SK-N-SH (cell line): ENCODE measurements around the gene RPS6KL1. TPM values are rescaled to one million over a fixed set of nuclear protein-coding genes. Genes with fewer than 3 reads are reported as not detected.
"Not testable (repeated sequence)": the region's sequence is repeated elsewhere in the genome, so short reads cannot be mapped to it uniquely, and the experiment has no call there.

Source experiments
- CTCF ChIA-PET: fragments of 300-600, 350-600 bp; formaldehyde crosslinking; extraction: SDS; loops from one replicate; lab custom pipeline; 2021; lab: Yijun Ruan, JAX
- POLR2A ChIA-PET: fragments of 350-600 bp; sonication (Branson Sonifier 250); formaldehyde crosslinking; extraction: SDS; loops from one replicate; lab custom pipeline; 2020; ENCODE audit warnings: antibody characterized with exemption, inconsistent platforms; lab: Yijun Ruan, JAX
- DNase-seq: peaks from one replicate; pipeline ENCODE4 v3.0.0; 2012
- H2AFZ ChIP-seq: fragments of 200-600 bp; sonication (generic); 2 replicates; pipeline ENCODE4 v1.8.1; 2016; ENCODE audit warnings: antibody characterized with exemption, mild to moderate bottlenecking, low read depth
- H3F3A ChIP-seq: fragments of 200-600 bp; sonication (generic); replicated peaks from 2 replicates; pipeline ENCODE3; 2016; ENCODE audit warnings: antibody characterized with exemption, mild to moderate bottlenecking; ENCODE audit not compliant: insufficient read depth
- H3K27ac ChIP-seq, 2 experiments: fragments of 200-500 bp in 1 of 2; fragments of 200-600 bp in 1 of 2; sonication (Bioruptor generic) in 1 of 2; sonication (generic), shearing (Covaris generic) in 1 of 2; 2 replicates each; pipeline versions ENCODE4 v1.5.1 to v1.6.1; 2014 to 2016; ENCODE audit warnings: low read depth in 2 of 2, inconsistent platforms in 1 of 2, low read length in 1 of 2, mild to moderate bottlenecking in 1 of 2, mixed read lengths in 1 of 2
- H3K27me3 ChIP-seq: fragments of 200-600 bp; sonication (generic), shearing (Covaris generic); 2 replicates; pipeline ENCODE4 v1.6.1; 2016; ENCODE audit warnings: mixed run types; ENCODE audit not compliant: insufficient read depth
- H3K36me3 ChIP-seq, 2 experiments: fragments of 200-500 bp in 1 of 2; fragments of 200-600 bp in 1 of 2; sonication (Bioruptor generic) in 1 of 2; sonication (generic) in 1 of 2; replicated peaks in 1 of 2; 2 replicates each; pipeline versions ENCODE3 to v1.5.1; 2014 to 2016; ENCODE audit warnings: low read length in 1 of 2, mild to moderate bottlenecking in 1 of 2; ENCODE audit not compliant: insufficient read depth in 2 of 2, control insufficient read depth in 1 of 2
- H3K4me1 ChIP-seq, 2 experiments: fragments of 200-500 bp in 1 of 2; fragments of 200-600 bp in 1 of 2; sonication (Bioruptor generic) in 1 of 2; sonication (generic), shearing (Covaris generic) in 1 of 2; 2 replicates each; pipeline versions ENCODE4 v1.5.1 to v1.6.1; 2014 to 2016; ENCODE audit warnings: low read depth in 1 of 2, low read length in 1 of 2, mixed run types in 1 of 2; ENCODE audit not compliant: insufficient read depth in 2 of 2, control insufficient read depth in 1 of 2
- H3K4me2 ChIP-seq: fragments of 200-600 bp; sonication (generic), shearing (Covaris generic); 2 replicates; pipeline ENCODE4 v1.6.1; 2017; ENCODE audit warnings: mixed run types
- H3K4me3 ChIP-seq, 2 experiments: fragments of 200-500 bp in 1 of 2; fragments of 200-600 bp in 1 of 2; sonication (Bioruptor generic) in 1 of 2; sonication (generic), shearing (Covaris generic) in 1 of 2; 2 replicates each; pipeline versions ENCODE4 v1.5.1 to v1.8.1; 2014 to 2016; ENCODE audit warnings: low read depth in 2 of 2, inconsistent platforms in 1 of 2, low read length in 1 of 2, mild to moderate bottlenecking in 1 of 2, mixed read lengths in 1 of 2, moderate library complexity in 1 of 2
- H3K79me2 ChIP-seq: fragments of 200-600 bp; sonication (generic); 2 replicates; pipeline ENCODE4 v1.8.1; 2017; ENCODE audit warnings: mild to moderate bottlenecking; ENCODE audit not compliant: insufficient read depth
- H3K9ac ChIP-seq: fragments of 200-600 bp; sonication (generic); 2 replicates; pipeline ENCODE4 v1.6.1; 2017; ENCODE audit warnings: mixed run types
- H3K9me2 ChIP-seq: fragments of 200-600 bp; sonication (generic); 2 replicates; pipeline ENCODE4 v1.6.1; 2017; ENCODE audit warnings: mixed run types
- H3K9me3 ChIP-seq: fragments of 200-600 bp; sonication (generic); 2 replicates; pipeline ENCODE4 v1.6.1; 2017; ENCODE audit warnings: mixed run types, mild to moderate bottlenecking, moderate library complexity
- H4K20me1 ChIP-seq: fragments of 200-600 bp; sonication (generic); 2 replicates; pipeline ENCODE4 v1.6.1; 2017; ENCODE audit warnings: mild to moderate bottlenecking, mixed run types; ENCODE audit not compliant: insufficient read depth
- FOXJ3 ChIP-seq: sonication (generic); formaldehyde crosslinking; IDR thresholded peaks from 2 replicates; pipeline ENCODE4 v1.5.1; 2020; ENCODE audit warnings: mild to moderate bottlenecking, missing genetic modification reagents
- FOXM1 ChIP-seq: IDR thresholded peaks from 2 replicates; pipeline ENCODE4 v1.4.0; 2012; ENCODE audit warnings: low read depth, mild to moderate bottlenecking
- GABPA ChIP-seq: IDR thresholded peaks from 2 replicates; pipeline ENCODE4 v1.4.0; 2012; ENCODE audit warnings: low read depth, mild to moderate bottlenecking
- GATA2 ChIP-seq: sonication (generic); formaldehyde crosslinking; IDR thresholded peaks from 2 replicates; pipeline ENCODE4 v1.5.0; 2020; ENCODE audit warnings: mild to moderate bottlenecking, missing genetic modification reagents
- MXI1 ChIP-seq: IDR thresholded peaks from 2 replicates; pipeline ENCODE4 v1.6.1; 2012; ENCODE audit warnings: mild to moderate bottlenecking, low read depth, low read length, improper control_type of control experiment
- NFIC ChIP-seq: IDR thresholded peaks from 2 replicates; pipeline ENCODE4 v1.4.0; 2012; ENCODE audit warnings: borderline replicate concordance
- NRF1 ChIP-seq: IDR thresholded peaks from 2 replicates; pipeline ENCODE4 v1.6.1; 2012; ENCODE audit warnings: low read depth, mild to moderate bottlenecking, low read length
- POLR2AphosphoS5 ChIP-seq: IDR thresholded peaks from 2 replicates; pipeline ENCODE4 v1.6.1; 2012; ENCODE audit warnings: low read depth, low read length
- RCOR1 ChIP-seq: fragments of 150-350 bp; IDR thresholded peaks from 2 replicates; pipeline ENCODE4 v1.6.1; 2017; ENCODE audit warnings: antibody characterized with exemption, low read length
- RXRA ChIP-seq: IDR thresholded peaks from 2 replicates; pipeline ENCODE4 v1.4.0; 2012; ENCODE audit warnings: low read depth, mild to moderate bottlenecking, borderline replicate concordance
- SIN3A ChIP-seq: IDR thresholded peaks from 2 replicates; pipeline ENCODE4 v1.6.1; 2012; ENCODE audit warnings: low read depth, mild to moderate bottlenecking, low read length, moderate library complexity, borderline replicate concordance
- TEAD4 ChIP-seq: IDR thresholded peaks from 2 replicates; pipeline ENCODE4 v1.4.0; 2012; ENCODE audit warnings: mild to moderate bottlenecking, borderline replicate concordance; ENCODE audit not compliant: insufficient read depth
- YY1 ChIP-seq: IDR thresholded peaks from 2 replicates; pipeline ENCODE4 v1.4.0; 2012; ENCODE audit warnings: low read depth, mild to moderate bottlenecking
- WGBS: methylation state at CpG from one replicate; pipeline ENCODE4 v1.1.6; 2017; ENCODE audit warnings: low lambda C conversion rate; 5-methylcytosine and 5-hydroxymethylcytosine counted together
- polyA plus RNA-seq, 3 experiments: library from polyadenylated mRNA; depleted of rRNA; stranded (reverse); fragments of >200 nt; gene quantifications; 2 replicates each; pipeline ENCODE4 v1.2.3, GENCODE V29; 2012
- TF ChIP-seq, protein P1 (sequence below): IDR thresholded peaks from 2 replicates; pipeline ENCODE4 v1.4.0; 2012; ENCODE audit warnings: low read depth, borderline replicate concordance
- TF ChIP-seq, protein P2 (sequence below): fragments of 150-350 bp; IDR thresholded peaks from 2 replicates; pipeline ENCODE4 v1.6.1; 2016; ENCODE audit warnings: mild to moderate bottlenecking, low read depth, low read length
- TF ChIP-seq, protein P3 (sequence below): IDR thresholded peaks from 2 replicates; pipeline ENCODE4 v1.4.0; 2012; ENCODE audit warnings: low read depth

The RPS6KL1 gene
- polyA plus RNA-seq, 1 of the 3 experiments (the other 2 are of a cell fraction), result 2.5 TPM

DNA sequence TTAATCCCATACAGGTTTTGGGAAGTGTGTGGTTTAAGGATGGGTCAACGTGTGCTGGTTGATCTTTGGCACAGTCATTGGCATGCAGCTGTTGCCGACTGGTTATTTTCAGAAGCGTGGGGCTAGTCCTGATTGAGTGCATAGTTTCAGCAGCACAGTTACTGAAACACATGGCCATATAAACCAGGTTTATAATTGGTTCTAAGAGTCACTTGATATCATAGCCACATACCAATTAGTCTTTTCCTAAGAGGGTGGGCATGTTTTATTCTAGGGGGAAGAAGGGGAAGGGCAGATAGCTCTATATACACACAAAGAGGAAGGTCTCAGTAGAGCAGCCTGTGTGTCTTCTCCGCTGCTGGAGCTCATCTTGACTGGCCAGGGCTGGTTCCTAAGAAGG, 11.0 kb upstream of the RPS6KL1 start:
- Histone ChIP-seq H3K27me3 (no peaks in the 10 kb centered on the region), H2AFZ (no peak overlapping the region), H3K9ac (no peak overlapping the region), H3K36me3 (no peaks in the 10 kb centered on the region), H3K9me2 (no peaks in the 10 kb centered on the region), H3K9me3 (no peaks in the 10 kb centered on the region), H3K4me2 (no peak overlapping the region), H3K27ac (no peak overlapping the region)
- WGBS, result 78% methylated on average over 4 of the region's 4 CpGs
- TF ChIP-seq FOXM1 (no peak), RCOR1 (no peak), RXRA (no peak), NRF1 (no peak), NFIC (no peak), SIN3A (no peak), GATA2 (CRISPR knock-in tag) (no peak), YY1 (no peak), FOXJ3 (no peak), MXI1 (no peak), GABPA (no peak), POLR2AphosphoS5 (no peak), TEAD4 (no peak)
- TF ChIP-seq, protein P1, sequence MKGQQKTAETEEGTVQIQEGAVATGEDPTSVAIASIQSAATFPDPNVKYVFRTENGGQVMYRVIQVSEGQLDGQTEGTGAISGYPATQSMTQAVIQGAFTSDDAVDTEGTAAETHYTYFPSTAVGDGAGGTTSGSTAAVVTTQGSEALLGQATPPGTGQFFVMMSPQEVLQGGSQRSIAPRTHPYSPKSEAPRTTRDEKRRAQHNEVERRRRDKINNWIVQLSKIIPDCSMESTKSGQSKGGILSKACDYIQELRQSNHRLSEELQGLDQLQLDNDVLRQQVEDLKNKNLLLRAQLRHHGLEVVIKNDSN, result no peak
- TF ChIP-seq, protein P2, sequence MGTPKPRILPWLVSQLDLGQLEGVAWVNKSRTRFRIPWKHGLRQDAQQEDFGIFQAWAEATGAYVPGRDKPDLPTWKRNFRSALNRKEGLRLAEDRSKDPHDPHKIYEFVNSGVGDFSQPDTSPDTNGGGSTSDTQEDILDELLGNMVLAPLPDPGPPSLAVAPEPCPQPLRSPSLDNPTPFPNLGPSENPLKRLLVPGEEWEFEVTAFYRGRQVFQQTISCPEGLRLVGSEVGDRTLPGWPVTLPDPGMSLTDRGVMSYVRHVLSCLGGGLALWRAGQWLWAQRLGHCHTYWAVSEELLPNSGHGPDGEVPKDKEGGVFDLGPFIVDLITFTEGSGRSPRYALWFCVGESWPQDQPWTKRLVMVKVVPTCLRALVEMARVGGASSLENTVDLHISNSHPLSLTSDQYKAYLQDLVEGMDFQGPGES, result no peak
- TF ChIP-seq, protein P3, sequence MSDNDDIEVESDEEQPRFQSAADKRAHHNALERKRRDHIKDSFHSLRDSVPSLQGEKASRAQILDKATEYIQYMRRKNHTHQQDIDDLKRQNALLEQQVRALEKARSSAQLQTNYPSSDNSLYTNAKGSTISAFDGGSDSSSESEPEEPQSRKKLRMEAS, result no peak
- TF ChIP-seq, all 33 proteins: peak for 0
- ChIA-PET CTCF (interaction anchor here (0.8 to 4.4 kb wide), 5 partner anchors 12 to 154 kb away, joined by 3 to 34 read pairs (median 3); no protein-coding TSS in a partner anchor), POLR2A (no interaction called here)
- no peak for DNase-seq
- H3K79me2 ChIP-seq, result no peaks in the 10 kb centered on the region
- no peaks in the 10 kb centered on the region for H3F3A ChIP-seq
- H3K4me3 ChIP-seq, result no peak overlapping the region
- no peaks in the 10 kb centered on the region for H4K20me1 ChIP-seq
- H3K4me1 ChIP-seq, result peaks cover 0 to under 1% of the 10 kb centered on the region in 2 experiments; a peak in 1 of 4 replicates

DNA sequence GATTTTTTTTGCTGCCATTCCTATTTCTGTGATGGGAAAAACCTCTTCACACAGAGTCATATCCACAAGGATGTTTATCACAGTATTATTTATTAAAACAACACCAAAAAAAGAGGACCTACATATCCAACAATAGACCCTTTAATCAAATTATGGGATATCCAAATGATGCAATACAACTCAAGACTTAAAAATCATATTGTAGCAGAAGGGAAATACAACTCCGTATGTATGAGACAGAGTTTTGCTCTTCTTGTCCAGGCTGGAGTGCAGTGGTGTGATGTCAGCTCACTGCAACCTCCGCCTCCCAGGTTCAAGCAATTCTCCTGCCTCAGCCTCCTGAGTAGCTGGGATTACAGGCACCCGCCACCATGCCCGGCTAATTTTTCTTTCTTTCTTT, 9.9 kb upstream of the RPS6KL1 start:
- H3K4me2 ChIP-seq, H3K4me3 ChIP-seq, H3F3A ChIP-seq, H3K9ac ChIP-seq, DNase-seq, H3K36me3 ChIP-seq, POLR2A ChIA-PET, H3K9me3 ChIP-seq, H3K27ac ChIP-seq, H3K4me1 ChIP-seq, H3K79me2 ChIP-seq, H3K9me2 ChIP-seq, H4K20me1 ChIP-seq, H3K27me3 ChIP-seq, H2AFZ ChIP-seq: not testable (repeated sequence)
- CTCF ChIA-PET, result interaction anchor here (1.0 to 4.4 kb wide), 5 partner anchors 12 to 156 kb away, joined by 3 to 34 read pairs (median 4); no protein-coding TSS in a partner anchor
- WGBS, result 82% methylated on average over 4 of the region's 4 CpGs
